ENCODE results near the gene RELB. TPM values are rescaled to one million over a fixed set of nuclear protein-coding genes. Genes with fewer than 3 reads are reported as not detected.

The RELB gene
- total RNA-seq, 4 donors from 2014 or later, result 1.4 to 16.5 (median 10.6) TPM

DNA sequence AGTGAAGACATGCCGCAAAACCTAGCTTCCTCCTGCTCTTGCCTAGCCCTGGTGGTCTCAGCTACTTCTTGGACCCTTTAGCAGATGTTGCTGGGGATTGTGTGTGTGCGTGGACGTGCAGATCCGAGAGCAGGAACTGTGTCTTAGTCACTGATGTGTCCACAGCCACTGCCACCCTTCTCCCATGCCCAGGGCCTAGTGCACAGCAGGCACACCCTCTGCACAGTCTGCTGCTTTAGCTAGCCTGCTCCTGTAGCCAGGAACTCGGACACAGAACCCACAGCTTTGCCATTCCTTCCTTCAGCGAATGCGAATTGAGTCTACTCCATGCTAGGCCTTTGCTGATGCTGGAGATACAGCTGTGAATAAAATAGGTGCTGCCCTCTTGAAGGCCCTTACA, 43.7 kb upstream of the RELB start:
- TF ChIP-seq POLR2AphosphoS5 (IDR thresholded peaks at IDR 0.05), result no peak
- TF ChIP-seq, protein P1, sequence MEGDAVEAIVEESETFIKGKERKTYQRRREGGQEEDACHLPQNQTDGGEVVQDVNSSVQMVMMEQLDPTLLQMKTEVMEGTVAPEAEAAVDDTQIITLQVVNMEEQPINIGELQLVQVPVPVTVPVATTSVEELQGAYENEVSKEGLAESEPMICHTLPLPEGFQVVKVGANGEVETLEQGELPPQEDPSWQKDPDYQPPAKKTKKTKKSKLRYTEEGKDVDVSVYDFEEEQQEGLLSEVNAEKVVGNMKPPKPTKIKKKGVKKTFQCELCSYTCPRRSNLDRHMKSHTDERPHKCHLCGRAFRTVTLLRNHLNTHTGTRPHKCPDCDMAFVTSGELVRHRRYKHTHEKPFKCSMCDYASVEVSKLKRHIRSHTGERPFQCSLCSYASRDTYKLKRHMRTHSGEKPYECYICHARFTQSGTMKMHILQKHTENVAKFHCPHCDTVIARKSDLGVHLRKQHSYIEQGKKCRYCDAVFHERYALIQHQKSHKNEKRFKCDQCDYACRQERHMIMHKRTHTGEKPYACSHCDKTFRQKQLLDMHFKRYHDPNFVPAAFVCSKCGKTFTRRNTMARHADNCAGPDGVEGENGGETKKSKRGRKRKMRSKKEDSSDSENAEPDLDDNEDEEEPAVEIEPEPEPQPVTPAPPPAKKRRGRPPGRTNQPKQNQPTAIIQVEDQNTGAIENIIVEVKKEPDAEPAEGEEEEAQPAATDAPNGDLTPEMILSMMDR (IDR thresholded peaks at IDR 0.05), result no peak
- no peak for TF ChIP-seq POLR2A (IDR thresholded peaks at IDR 0.05)
- TF ChIP-seq EP300 (IDR thresholded peaks at IDR 0.05), result no peak

DNA sequence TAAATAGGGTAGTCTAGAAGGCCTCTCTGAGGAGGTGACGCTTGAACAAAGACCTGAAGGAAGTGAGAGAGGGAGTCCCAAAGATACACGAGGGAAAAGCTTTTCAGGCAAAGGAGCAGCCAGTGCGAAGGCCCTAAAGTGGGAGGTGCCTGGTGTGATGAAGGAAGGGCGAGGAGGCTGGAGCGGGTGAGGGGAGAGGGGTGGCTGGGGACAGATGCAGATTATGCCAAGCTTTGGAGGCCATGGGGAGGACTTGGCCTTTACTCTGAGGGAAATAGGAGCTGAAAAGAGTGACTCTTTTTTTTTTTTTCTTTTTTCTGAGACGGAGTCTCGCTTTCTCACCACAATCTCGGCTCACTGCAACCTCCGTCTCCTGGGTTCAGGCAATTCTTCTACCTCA, 43.2 kb upstream of the RELB start:
- 80% methylated on average over 9 of the region's 9 CpGs for WGBS
- H3K4me3 ChIP-seq, result no peak overlapping the region
- H3K4me1 ChIP-seq, result peaks cover 43% of the 10 kb centered on the region
- TF ChIP-seq EP300 (IDR thresholded peaks at IDR 0.05), result no peak
- no peak for TF ChIP-seq POLR2AphosphoS5 (IDR thresholded peaks at IDR 0.05)
- TF ChIP-seq, protein P1 (IDR thresholded peaks at IDR 0.05), result no peak
- TF ChIP-seq POLR2A (IDR thresholded peaks at IDR 0.05), result no peak
- no peak overlapping the region for H3K27ac ChIP-seq
- no peaks in the 10 kb centered on the region for H3K9me3 ChIP-seq
- peaks cover 27% of the 10 kb centered on the region for H3K36me3 ChIP-seq
- DNase-seq (ENCODE audit: low spot score in 2 of 2), result no peak
- H3K27me3 ChIP-seq, result no peaks in the 10 kb centered on the region

More for the DNA sequence above, 43.7 kb upstream of the RELB start:
- WGBS, result 79% methylated on average over 7 of the region's 7 CpGs
- Histone ChIP-seq H3K27me3 (no peaks in the 10 kb centered on the region), H3K36me3 (peaks cover 24% of the 10 kb centered on the region), H3K4me1 (peaks cover 43% of the 10 kb centered on the region), H3K4me3 (no peak overlapping the region), H3K27ac (no peak overlapping the region), H3K9me3 (no peaks in the 10 kb centered on the region)
- DNase-seq (ENCODE audit: low spot score in 2 of 2), result no peak

DNA sequence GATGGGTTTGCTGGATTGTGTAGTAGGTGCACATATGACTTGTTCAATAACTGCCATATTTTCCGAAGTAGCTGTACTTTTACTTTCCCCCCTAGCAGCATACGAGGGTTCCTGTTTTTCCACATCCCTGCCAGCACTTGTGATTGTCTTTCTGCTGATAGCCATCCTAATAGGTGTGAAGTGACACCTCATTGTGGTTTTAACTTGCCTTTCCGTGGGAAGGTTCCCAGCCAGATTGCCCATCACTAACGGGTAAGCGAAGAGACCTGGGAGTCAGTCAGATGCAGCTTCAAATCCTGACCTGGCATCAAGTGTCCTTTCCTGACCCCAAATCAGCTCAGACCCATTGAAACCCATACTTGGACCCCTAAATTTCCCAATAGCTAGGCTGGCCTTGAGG, 41.6 kb upstream of the RELB start:
- no peak for DNase-seq (ENCODE audit: low spot score in 2 of 2)
- Histone ChIP-seq H3K9me3 (no peaks in the 10 kb centered on the region), H3K27ac (no peak overlapping the region), H3K4me3 (no peak overlapping the region), H3K4me1 (peaks cover 33% of the 10 kb centered on the region), H3K27me3 (no peaks in the 10 kb centered on the region), H3K36me3 (peaks cover 39% of the 10 kb centered on the region)
- TF ChIP-seq POLR2A (IDR thresholded peaks at IDR 0.05) (no peak), POLR2AphosphoS5 (IDR thresholded peaks at IDR 0.05) (no peak), EP300 (IDR thresholded peaks at IDR 0.05) (no peak)
- TF ChIP-seq, protein P1 (IDR thresholded peaks at IDR 0.05), result no peak
- 84% methylated on average over 5 of the region's 5 CpGs for WGBS

DNA sequence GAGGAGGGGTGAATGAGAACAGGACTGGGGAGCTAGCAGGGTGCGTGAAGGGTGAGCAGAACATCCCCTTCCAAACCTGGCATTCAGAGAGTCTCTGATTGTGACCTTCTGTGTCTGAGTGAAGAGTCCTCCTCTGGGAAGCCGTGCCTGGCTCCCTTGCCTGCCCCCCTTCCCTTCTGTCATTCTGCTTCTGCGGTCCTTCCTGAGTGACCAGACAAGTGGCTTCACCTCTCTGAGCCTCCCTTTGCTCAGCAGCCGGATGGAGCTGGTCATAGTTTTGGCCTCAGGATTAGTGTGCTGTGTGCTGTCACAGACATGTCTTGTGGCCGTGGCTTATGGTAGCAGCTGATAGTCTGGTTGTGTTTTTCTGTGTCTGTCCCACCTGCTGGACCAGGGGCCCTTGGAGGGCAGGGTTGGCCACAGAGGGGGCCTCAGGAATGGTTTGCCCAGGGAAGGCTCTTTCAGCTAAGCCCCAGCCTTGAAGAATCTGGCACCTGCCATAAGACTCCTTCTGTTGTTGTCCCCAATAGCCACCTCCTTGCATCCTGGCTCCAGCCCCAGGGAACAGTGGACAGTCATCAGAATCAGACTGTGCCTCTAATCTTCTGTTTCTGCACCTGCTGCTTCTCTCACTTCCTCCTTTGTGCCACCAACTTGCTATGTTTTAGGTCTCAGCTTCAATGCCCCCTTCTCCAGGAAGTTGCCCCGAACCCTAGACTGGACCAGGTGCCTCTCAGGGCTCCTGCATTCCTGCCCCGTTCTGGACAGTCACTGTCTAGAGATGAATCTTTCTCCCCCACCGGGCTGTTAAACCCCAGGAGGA, 40.1 kb upstream of the RELB start:
- no peaks in the 10 kb centered on the region for H3K9me3 ChIP-seq
- peaks cover 54% of the 10 kb centered on the region for H3K36me3 ChIP-seq
- no peak for TF ChIP-seq EP300 (IDR thresholded peaks at IDR 0.05)
- TF ChIP-seq POLR2A (IDR thresholded peaks at IDR 0.05), result no peak
- no peak for TF ChIP-seq POLR2AphosphoS5 (IDR thresholded peaks at IDR 0.05)
- TF ChIP-seq, protein P1 (IDR thresholded peaks at IDR 0.05), result no peak
- DNase-seq (ENCODE audit: low spot score in 2 of 2), result no peak
- H3K4me3 ChIP-seq, result no peak overlapping the region
- 73% methylated on average over 8 of the region's 8 CpGs for WGBS
- H3K27ac ChIP-seq, result no peak overlapping the region
- H3K27me3 ChIP-seq, result no peaks in the 10 kb centered on the region
- peaks cover 27% of the 10 kb centered on the region for H3K4me1 ChIP-seq

DNA sequence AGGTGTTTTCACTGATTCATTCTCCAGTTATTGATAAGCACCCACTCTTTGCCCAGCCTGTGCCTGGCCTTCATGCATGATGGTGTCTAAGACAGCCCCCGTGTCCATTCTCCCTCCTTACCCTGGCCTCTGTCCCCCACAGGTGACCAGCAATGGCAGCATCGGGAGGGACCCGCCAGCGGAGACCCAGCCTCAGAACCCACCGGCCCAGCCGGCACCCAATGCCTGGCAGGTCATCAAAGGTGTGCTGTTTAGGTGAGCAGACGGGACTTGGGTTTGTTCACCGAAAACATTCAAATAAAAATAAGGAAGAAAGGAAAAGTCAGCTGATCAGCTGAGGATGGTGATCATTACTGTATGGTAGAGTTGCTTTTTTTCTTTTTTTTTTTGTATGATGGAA, 39.4 kb upstream of the RELB start:
- WGBS, result 94% methylated on average over 8 of the region's 8 CpGs
- H3K27me3 ChIP-seq, result no peaks in the 10 kb centered on the region
- H3K4me1 ChIP-seq, result peaks cover 20% of the 10 kb centered on the region
- H3K36me3 ChIP-seq, result peaks cover 60% of the 10 kb centered on the region
- no peak overlapping the region for H3K27ac ChIP-seq
- TF ChIP-seq, protein P1 (IDR thresholded peaks at IDR 0.05), result no peak
- no peak for TF ChIP-seq EP300 (IDR thresholded peaks at IDR 0.05)
- TF ChIP-seq POLR2A (IDR thresholded peaks at IDR 0.05), result no peak
- no peak for TF ChIP-seq POLR2AphosphoS5 (IDR thresholded peaks at IDR 0.05)
- no peak for DNase-seq (ENCODE audit: low spot score in 2 of 2)
- no peak overlapping the region for H3K4me3 ChIP-seq
- no peaks in the 10 kb centered on the region for H3K9me3 ChIP-seq

Data from suprapubic skin (tissue), 4 donors.